Measurements from ENCODE around the gene NRIP1. TPM values are rescaled to one million over a fixed set of nuclear protein-coding genes. Genes with fewer than 3 reads are reported as not detected.

NRIP1 gene
- total and polyA plus RNA-seq, 2 donors (not counting 3 experiments of a cell fraction or from before 2014, with no cell fraction given): 2.8 to 24.0 TPM

DNA sequence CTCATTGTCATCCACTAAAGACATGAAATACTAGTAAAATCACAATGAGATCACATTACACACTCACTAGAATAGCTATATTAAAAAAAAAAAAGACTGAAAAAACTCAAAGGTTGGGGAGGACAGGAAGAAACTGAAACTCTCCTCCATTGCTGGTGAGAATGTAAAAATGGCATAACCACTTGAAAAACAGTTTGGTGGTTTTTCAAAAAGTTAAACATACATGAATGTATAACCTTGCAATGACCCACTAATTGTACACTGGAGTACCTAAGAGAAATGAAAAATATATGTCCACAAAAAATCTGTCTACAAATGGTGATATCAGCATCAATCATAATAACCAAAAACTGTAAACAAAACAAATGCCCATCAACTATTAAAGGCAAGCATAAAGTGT is 44.0 kb downstream of the NRIP1 start:
- no peak overlapping the region for H2AFZ ChIP-seq (ENCODE audit: low read depth, low read length)
- H3K9ac ChIP-seq (replicated peaks; ENCODE audit: extremely low read depth, insufficient read depth, low read length): no peak overlapping the region
- H4K20me1 ChIP-seq (replicated peaks; ENCODE audit: control insufficient read depth, extremely low read depth, insufficient read depth, low read length): peaks cover 10% of the 10 kb centered on the region
- no peaks in the 10 kb centered on the region for H3K9me3 ChIP-seq (replicated peaks; ENCODE audit: control insufficient read depth, insufficient read depth, low read length)
- H3K4me3 ChIP-seq (replicated peaks in 1 of 3; ENCODE audit: insufficient read depth in 1 of 3, low read depth in 1 of 3, low read length in 3 of 3): no peak overlapping the region
- CTCF ChIA-PET: interaction anchor here (1.2 kb wide), 1 partner anchor 31 kb away, joined by 3 read pairs; no protein-coding TSS in a partner anchor
- no peak for TF ChIP-seq JUN (IDR thresholded peaks at IDR 0.05; ENCODE audit: borderline replicate concordance, insufficient read depth, insufficient read length, low read depth)
- TF ChIP-seq GATA2 (IDR thresholded peaks at IDR 0.05; ENCODE audit: insufficient read depth, insufficient read length, low read depth, low read length): no peak
- TF ChIP-seq POLR2A (IDR thresholded peaks at IDR 0.05; ENCODE audit: low read depth, low read length): no peak
- H3K27ac ChIP-seq (ENCODE audit: insufficient read depth, low read depth, low read length): no peak overlapping the region
- POLR2A ChIA-PET: no interaction called here
- dilution Hi-C loops (cut with MboI; ENCODE audit: extremely low pct_ligation_motif_present, low sequenced_read_pairs): no loop called here
- intact Hi-C loops (cut with micrococcal nuclease): no loop called here
- no TSS peak for BruUV-seq (replicated peaks)
- no peaks in the 10 kb centered on the region for H3K36me3 ChIP-seq (ENCODE audit: control insufficient read depth in 2 of 2, extremely low read depth in 1 of 2, insufficient read depth in 2 of 2, low read length in 2 of 2)
- DNase-seq (ENCODE audit: low read depth, low spot score): no peak
- H3K4me2 ChIP-seq (ENCODE audit: insufficient read depth, low read length): no peak overlapping the region
- no peak for FAIRE-seq
- H3K79me2 ChIP-seq (ENCODE audit: control insufficient read depth, insufficient read depth, low read length): peaks cover 93% of the 10 kb centered on the region
- H3K4me1 ChIP-seq (ENCODE audit: control insufficient read depth, extremely low read depth, insufficient read depth, low read length): no peaks in the 10 kb centered on the region
- no peaks in the 10 kb centered on the region for H3K9me1 ChIP-seq (replicated peaks; ENCODE audit: control insufficient read depth, extremely low read depth, insufficient read depth, low read length)
- H3K27me3 ChIP-seq (ENCODE audit: control insufficient read depth in 2 of 2, insufficient read depth in 2 of 2, low read length in 2 of 2): no peaks in the 10 kb centered on the region

DNA sequence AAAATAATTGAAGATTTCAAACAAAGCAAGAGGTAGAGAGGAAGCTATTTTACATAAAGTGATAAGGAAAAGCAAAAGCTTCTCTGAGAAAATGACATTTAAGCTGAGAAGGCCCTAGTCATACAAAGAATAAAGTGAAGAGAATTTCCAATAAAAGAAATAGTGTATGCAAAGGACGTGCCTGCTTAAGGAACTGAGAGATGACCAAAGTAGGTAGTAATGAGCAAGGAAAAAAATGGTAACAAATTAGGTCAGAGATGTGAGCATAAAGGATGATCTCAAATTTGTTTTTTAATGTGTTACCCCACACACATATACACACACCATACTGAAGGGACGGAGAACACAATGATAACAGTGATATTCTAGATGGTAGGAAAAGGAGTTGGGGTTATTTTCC is 46.4 kb downstream of the NRIP1 start:
- H3K4me3 ChIP-seq (replicated peaks in 1 of 3; ENCODE audit: insufficient read depth in 1 of 3, low read depth in 1 of 3, low read length in 3 of 3): no peak overlapping the region
- FAIRE-seq: no peak

More for the DNA sequence above, 46.4 kb downstream of the NRIP1 start:
- no peak overlapping the region for H2AFZ ChIP-seq (ENCODE audit: low read depth, low read length)
- BruUV-seq (replicated peaks): no TSS peak
- dilution Hi-C loops (cut with MboI; ENCODE audit: extremely low pct_ligation_motif_present, low sequenced_read_pairs) (no loop called here), intact Hi-C loops (cut with micrococcal nuclease) (no loop called here)
- peaks cover 88% of the 10 kb centered on the region for H3K79me2 ChIP-seq (ENCODE audit: control insufficient read depth, insufficient read depth, low read length)
- H4K20me1 ChIP-seq (replicated peaks; ENCODE audit: control insufficient read depth, extremely low read depth, insufficient read depth, low read length): peaks cover 10% of the 10 kb centered on the region
- ChIA-PET POLR2A (no interaction called here), CTCF (no interaction called here)
- DNase-seq (ENCODE audit: low read depth, low spot score): no peak
- H3K27ac ChIP-seq (ENCODE audit: insufficient read depth, low read depth, low read length): no peak overlapping the region
- no peaks in the 10 kb centered on the region for H3K9me3 ChIP-seq (replicated peaks; ENCODE audit: control insufficient read depth, insufficient read depth, low read length)
- H3K27me3 ChIP-seq (ENCODE audit: control insufficient read depth in 2 of 2, insufficient read depth in 2 of 2, low read length in 2 of 2): no peaks in the 10 kb centered on the region
- no peak overlapping the region for H3K9ac ChIP-seq (replicated peaks; ENCODE audit: extremely low read depth, insufficient read depth, low read length)
- no peaks in the 10 kb centered on the region for H3K4me1 ChIP-seq (ENCODE audit: control insufficient read depth, extremely low read depth, insufficient read depth, low read length)
- no peak overlapping the region for H3K4me2 ChIP-seq (ENCODE audit: insufficient read depth, low read length)
- no peaks in the 10 kb centered on the region for H3K9me1 ChIP-seq (replicated peaks; ENCODE audit: control insufficient read depth, extremely low read depth, insufficient read depth, low read length)
- TF ChIP-seq EZH2 (IDR thresholded peaks at IDR 0.05; ENCODE audit: borderline replicate concordance, low read depth, low read length, severe bottlenecking) (no peak), GATA2 (IDR thresholded peaks at IDR 0.05; ENCODE audit: insufficient read depth, insufficient read length, low read depth, low read length) (no peak)
- TF ChIP-seq, protein P1, sequence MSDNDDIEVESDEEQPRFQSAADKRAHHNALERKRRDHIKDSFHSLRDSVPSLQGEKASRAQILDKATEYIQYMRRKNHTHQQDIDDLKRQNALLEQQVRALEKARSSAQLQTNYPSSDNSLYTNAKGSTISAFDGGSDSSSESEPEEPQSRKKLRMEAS (IDR thresholded peaks at IDR 0.05; ENCODE audit: insufficient read depth, insufficient read length): no peak
- TF ChIP-seq, protein P2, sequence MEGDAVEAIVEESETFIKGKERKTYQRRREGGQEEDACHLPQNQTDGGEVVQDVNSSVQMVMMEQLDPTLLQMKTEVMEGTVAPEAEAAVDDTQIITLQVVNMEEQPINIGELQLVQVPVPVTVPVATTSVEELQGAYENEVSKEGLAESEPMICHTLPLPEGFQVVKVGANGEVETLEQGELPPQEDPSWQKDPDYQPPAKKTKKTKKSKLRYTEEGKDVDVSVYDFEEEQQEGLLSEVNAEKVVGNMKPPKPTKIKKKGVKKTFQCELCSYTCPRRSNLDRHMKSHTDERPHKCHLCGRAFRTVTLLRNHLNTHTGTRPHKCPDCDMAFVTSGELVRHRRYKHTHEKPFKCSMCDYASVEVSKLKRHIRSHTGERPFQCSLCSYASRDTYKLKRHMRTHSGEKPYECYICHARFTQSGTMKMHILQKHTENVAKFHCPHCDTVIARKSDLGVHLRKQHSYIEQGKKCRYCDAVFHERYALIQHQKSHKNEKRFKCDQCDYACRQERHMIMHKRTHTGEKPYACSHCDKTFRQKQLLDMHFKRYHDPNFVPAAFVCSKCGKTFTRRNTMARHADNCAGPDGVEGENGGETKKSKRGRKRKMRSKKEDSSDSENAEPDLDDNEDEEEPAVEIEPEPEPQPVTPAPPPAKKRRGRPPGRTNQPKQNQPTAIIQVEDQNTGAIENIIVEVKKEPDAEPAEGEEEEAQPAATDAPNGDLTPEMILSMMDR (IDR thresholded peaks at IDR 0.05; ENCODE audit: extremely low read depth in 1 of 2, insufficient read depth in 1 of 2, low read depth in 1 of 2, low read length in 2 of 2): no peak
- no peaks in the 10 kb centered on the region for H3K36me3 ChIP-seq (ENCODE audit: control insufficient read depth in 2 of 2, extremely low read depth in 1 of 2, insufficient read depth in 2 of 2, low read length in 2 of 2)

Data from endothelial cell of umbilical vein (primary cell).